Loucy (cell line): Measurements from ENCODE around the gene SNUPN.

Experiments
- H2AFZ ChIP-seq: fragments of 200-600 bp; sonication (generic); 2 replicates; pipeline ENCODE4 v1.6.0; 2016; ENCODE audit warnings: antibody characterized with exemption, mild to moderate bottlenecking, low read length, moderate library complexity
- H3F3A ChIP-seq: fragments of 200-600 bp; 2 replicates; pipeline ENCODE4 v1.6.0; 2016; ENCODE audit warnings: antibody characterized with exemption, low read depth, mild to moderate bottlenecking
- H3K27me3 ChIP-seq: fragments of 200-600 bp; sonication (generic); 2 replicates; pipeline ENCODE4 v1.6.1; 2014; ENCODE audit warnings: low read length, mild to moderate bottlenecking; ENCODE audit not compliant: insufficient read depth, poor library complexity, severe bottlenecking
- H3K36me3 ChIP-seq: fragments of 200-600 bp; sonication (generic); 2 replicates; pipeline ENCODE4 v1.6.1; 2016; ENCODE audit warnings: low read length; ENCODE audit not compliant: insufficient read depth
- H3K4me1 ChIP-seq: fragments of 200-600 bp; sonication (generic); 2 replicates; pipeline ENCODE4 v1.5.1; 2014; ENCODE audit warnings: low read length, mild to moderate bottlenecking; ENCODE audit not compliant: insufficient read depth, poor library complexity, severe bottlenecking
- H3K4me2 ChIP-seq: fragments of 200-600 bp; sonication (generic); 2 replicates; pipeline ENCODE4 v1.6.0; 2014; ENCODE audit warnings: antibody characterized with exemption, low read length, low read depth, mild to moderate bottlenecking; ENCODE audit not compliant: poor library complexity, severe bottlenecking
- H3K4me3 ChIP-seq: fragments of 200-600 bp; sonication (generic); 2 replicates; pipeline ENCODE4 v1.5.1; 2014; ENCODE audit warnings: low read length, mild to moderate bottlenecking, mixed read lengths; ENCODE audit not compliant: poor library complexity, severe bottlenecking
- H3K79me2 ChIP-seq: fragments of 200-600 bp; sonication (generic); 2 replicates; pipeline ENCODE4 v1.6.1; 2014; ENCODE audit warnings: low read length; ENCODE audit not compliant: insufficient read depth
- H3K9ac ChIP-seq: fragments of 200-600 bp; sonication (generic); 2 replicates; pipeline ENCODE4 v1.6.0; 2014; ENCODE audit warnings: mild to moderate bottlenecking, low read depth, low read length, moderate library complexity; ENCODE audit not compliant: poor library complexity, severe bottlenecking
- H3K9me2 ChIP-seq: fragments of 200-600 bp; sonication (generic); replicated peaks from 2 replicates; pipeline ENCODE4 v1.6.1; 2016; ENCODE audit warnings: low read depth, low read length, mixed read lengths
- H3K9me3 ChIP-seq: fragments of 200-600 bp; sonication (generic); 2 replicates; pipeline ENCODE4 v1.6.1; 2014; ENCODE audit warnings: mild to moderate bottlenecking, antibody characterized with exemption, low read length, low read depth; ENCODE audit not compliant: insufficient read depth
- H4K20me1 ChIP-seq: fragments of 200-600 bp; sonication (generic); 2 replicates; pipeline ENCODE4 v1.6.0; 2014; ENCODE audit warnings: antibody characterized with exemption, low read length, mild to moderate bottlenecking; ENCODE audit not compliant: insufficient read depth, poor library complexity, severe bottlenecking
- EZH2phosphoT487 ChIP-seq: fragments of 200-600 bp; IDR thresholded peaks from 2 replicates; pipeline ENCODE4 v1.6.1; 2018; ENCODE audit warnings: antibody characterized with exemption, mild to moderate bottlenecking, moderate library complexity, borderline replicate concordance
- TF ChIP-seq, protein P1 (sequence below): fragments of 200-600 bp; sonication (generic); conservative IDR thresholded peaks from 2 replicates; pipeline ENCODE4 v1.5.1; 2014; ENCODE audit warnings: mild to moderate bottlenecking, antibody characterized with exemption, low read length

The SNUPN gene

DNA sequence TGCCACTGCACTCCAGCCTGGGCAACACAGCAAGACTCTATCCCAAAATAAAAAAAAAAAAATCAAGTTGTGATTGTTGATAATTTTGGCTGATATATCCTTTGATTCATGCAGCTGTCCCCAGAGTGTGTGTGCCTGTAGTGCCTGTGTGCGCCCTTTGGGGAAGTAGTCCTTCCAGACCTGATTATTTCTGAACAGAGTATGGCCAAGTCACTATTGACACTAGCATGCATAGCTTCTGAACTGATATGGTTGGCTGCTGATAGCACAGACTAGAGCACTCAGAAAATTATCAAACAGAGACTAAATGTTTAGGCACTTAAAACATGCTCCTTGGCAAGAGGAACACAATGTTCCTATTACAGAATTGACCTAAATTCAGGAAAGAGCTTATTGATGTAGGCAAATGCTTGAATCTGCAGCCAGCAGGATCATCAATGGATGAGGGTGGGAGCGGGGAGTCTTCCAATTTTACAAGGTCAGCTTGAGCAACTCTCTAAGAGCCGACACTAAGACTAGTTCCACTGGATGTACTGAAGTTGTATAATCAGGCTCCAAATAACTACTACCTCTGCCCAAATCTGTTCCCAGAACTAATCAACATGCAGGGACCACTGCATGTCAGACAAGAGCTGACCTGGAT lies 28.7 kb downstream of the SNUPN start:
- H3F3A ChIP-seq, result no peaks in the 10 kb centered on the region
- no peak overlapping the region for H3K9ac ChIP-seq
- no peak overlapping the region for H2AFZ ChIP-seq
- H3K79me2 ChIP-seq, result no peaks in the 10 kb centered on the region
- H4K20me1 ChIP-seq, result no peaks in the 10 kb centered on the region
- H3K4me1 ChIP-seq, result no peaks in the 10 kb centered on the region
- H3K9me2 ChIP-seq, result no peaks in the 10 kb centered on the region
- no peaks in the 10 kb centered on the region for H3K9me3 ChIP-seq
- H3K27me3 ChIP-seq, result no peaks in the 10 kb centered on the region
- TF ChIP-seq EZH2phosphoT487, result no peak
- TF ChIP-seq, protein P1, sequence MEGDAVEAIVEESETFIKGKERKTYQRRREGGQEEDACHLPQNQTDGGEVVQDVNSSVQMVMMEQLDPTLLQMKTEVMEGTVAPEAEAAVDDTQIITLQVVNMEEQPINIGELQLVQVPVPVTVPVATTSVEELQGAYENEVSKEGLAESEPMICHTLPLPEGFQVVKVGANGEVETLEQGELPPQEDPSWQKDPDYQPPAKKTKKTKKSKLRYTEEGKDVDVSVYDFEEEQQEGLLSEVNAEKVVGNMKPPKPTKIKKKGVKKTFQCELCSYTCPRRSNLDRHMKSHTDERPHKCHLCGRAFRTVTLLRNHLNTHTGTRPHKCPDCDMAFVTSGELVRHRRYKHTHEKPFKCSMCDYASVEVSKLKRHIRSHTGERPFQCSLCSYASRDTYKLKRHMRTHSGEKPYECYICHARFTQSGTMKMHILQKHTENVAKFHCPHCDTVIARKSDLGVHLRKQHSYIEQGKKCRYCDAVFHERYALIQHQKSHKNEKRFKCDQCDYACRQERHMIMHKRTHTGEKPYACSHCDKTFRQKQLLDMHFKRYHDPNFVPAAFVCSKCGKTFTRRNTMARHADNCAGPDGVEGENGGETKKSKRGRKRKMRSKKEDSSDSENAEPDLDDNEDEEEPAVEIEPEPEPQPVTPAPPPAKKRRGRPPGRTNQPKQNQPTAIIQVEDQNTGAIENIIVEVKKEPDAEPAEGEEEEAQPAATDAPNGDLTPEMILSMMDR, result no peak
- no peak overlapping the region for H3K4me2 ChIP-seq
- no peak overlapping the region for H3K4me3 ChIP-seq
- peaks cover 36% of the 10 kb centered on the region; the same call in 1 of the 2 replicates for H3K36me3 ChIP-seq

- peaks cover 23% of the 10 kb centered on the region; the same call in 1 of the 2 replicates for H3K36me3 ChIP-seq
Observed at GRCh38 chr15:75594276-75594675, 31.2 kb downstream of the SNUPN start.

DNA sequence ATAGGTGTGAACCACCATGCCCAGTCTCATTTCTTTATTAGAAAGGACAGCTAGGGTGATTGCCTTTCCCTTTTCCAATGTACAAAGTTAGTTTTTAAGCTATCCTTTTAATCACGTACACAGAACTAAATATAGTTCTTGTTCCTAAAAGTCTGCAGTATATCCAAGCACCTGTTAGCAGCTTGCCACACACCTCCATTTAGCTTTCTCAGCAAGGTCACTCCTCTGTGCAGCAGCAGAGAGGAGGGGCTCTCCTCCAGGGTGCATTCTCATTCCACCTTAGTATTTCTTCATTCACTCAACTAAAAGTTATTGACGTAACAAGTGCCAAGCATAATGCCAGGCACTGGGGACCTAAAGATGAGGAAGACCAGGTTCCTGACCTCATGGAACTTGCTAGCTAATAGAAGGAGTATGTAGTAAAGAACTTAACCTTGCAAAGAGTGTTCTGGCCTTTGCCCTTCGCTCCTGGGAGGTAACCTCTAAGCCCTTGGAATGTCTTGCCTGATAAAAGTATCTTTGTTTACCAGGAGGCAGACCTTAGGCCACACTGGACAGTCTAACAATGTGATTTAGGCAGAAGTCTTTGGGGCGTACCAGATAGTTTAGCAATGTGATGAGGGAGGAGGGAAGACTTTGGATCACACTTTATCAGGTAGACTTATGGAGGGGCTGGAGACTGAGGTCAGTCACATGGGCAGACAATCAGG lies 33.7 kb downstream of the SNUPN start:
- TF ChIP-seq, protein P1, result no peak
- no peak for TF ChIP-seq EZH2phosphoT487
- H3K9ac ChIP-seq, result no peak overlapping the region
- H3K4me2 ChIP-seq, result no peak overlapping the region
- no peaks in the 10 kb centered on the region for H3K27me3 ChIP-seq
- no peaks in the 10 kb centered on the region for H3K9me3 ChIP-seq
- peaks cover 2% of the 10 kb centered on the region; the same call in 1 of the 2 replicates for H3K36me3 ChIP-seq
- no peak overlapping the region for H3K4me3 ChIP-seq
- no peaks in the 10 kb centered on the region for H3F3A ChIP-seq
- no peaks in the 10 kb centered on the region for H3K9me2 ChIP-seq
- no peaks in the 10 kb centered on the region for H3K79me2 ChIP-seq
- no peaks in the 10 kb centered on the region for H3K4me1 ChIP-seq
- no peaks in the 10 kb centered on the region for H4K20me1 ChIP-seq
- H2AFZ ChIP-seq, result no peak overlapping the region

More at GRCh38 chr15:75594276-75594675, 31.2 kb downstream of the SNUPN start:
- Histone ChIP-seq H3K4me3 (no peak overlapping the region), H3F3A (no peaks in the 10 kb centered on the region), H4K20me1 (no peaks in the 10 kb centered on the region), H3K9me3 (no peaks in the 10 kb centered on the region), H2AFZ (no peak overlapping the region), H3K9me2 (no peaks in the 10 kb centered on the region), H3K27me3 (no peaks in the 10 kb centered on the region), H3K4me1 (no peaks in the 10 kb centered on the region), H3K79me2 (no peaks in the 10 kb centered on the region), H3K9ac (no peak overlapping the region), H3K4me2 (no peak overlapping the region)
- TF ChIP-seq EZH2phosphoT487, result no peak
- TF ChIP-seq, protein P1, result no peak
